Peyer's patch (tissue), 4 donors: ENCODE measurements around the gene SPHK1.

ENCODE experiments used
- CTCF ChIP-seq, 6 experiments: fragments of 450-650 bp in 4 of 6; fragments of 200-600 bp in 2 of 6; sonication (generic) in 1 of 6; IDR thresholded peaks; one replicate each; pipeline ENCODE4 v1.5.1; 2017 to 2019; ENCODE audit warnings: antibody characterized with exemption in 6 of 6, mild to moderate bottlenecking in 3 of 6, moderate library complexity in 1 of 6
- POLR2A ChIP-seq, 2 donors: fragments of 450-650 bp; IDR thresholded peaks; one replicate each; pipeline ENCODE4 v1.5.1; 2017; ENCODE audit warnings: antibody characterized with exemption in 2 of 2, mild to moderate bottlenecking in 2 of 2, moderate library complexity in 2 of 2

- TF ChIP-seq CTCF (IDR thresholded peaks at IDR 0.05) (no peak), POLR2A (IDR thresholded peaks at IDR 0.05) (no peak)
Measured at GRCh38 chr17:76384222-76384986, at the start of gene SPHK1.
